ENCODE data around the gene LRRN4CL. TPM values are rescaled to one million over a fixed set of nuclear protein-coding genes. Genes with fewer than 3 reads are reported as not detected.
A peak's percentile ranks its signal among the peaks of the same experiment; 100 is the strongest.
"Not testable (repeated sequence)": the region's sequence is repeated elsewhere in the genome, so short reads cannot be mapped to it uniquely, and the experiment has no call there.

LRRN4CL gene
- total RNA-seq, 2 experiments from 2014 or later = not detected

- peak overlapping the region; percentile 39 for H3K4me3 Mint-ChIP-seq
- peaks cover 38% of the 10 kb centered on the region for H3K4me1 Mint-ChIP-seq (ENCODE audit: low read depth)
- DNase-seq = no peak
- no peaks in the 10 kb centered on the region for H3K9me3 Mint-ChIP-seq
- H3K36me3 Mint-ChIP-seq (ENCODE audit: low read depth) = peaks cover 41% of the 10 kb centered on the region
- ChIA-PET CTCF (interaction anchor here (0.7 to 1.6 kb wide), 5 partner anchors 11 to 85 kb away, joined by 3 to 6 read pairs (median 4); partner anchors contain the start of genes C11orf98, CSKMT and TUT1), POLR2A (interaction anchor here (0.9 to 21.7 kb wide), 6 partner anchors 11 to 180 kb away, joined by 3 to 263 read pairs (median 9); partner anchors contain the start of genes C11orf98, CSKMT, GANAB and TUT1)
- ATAC-seq = no peak
- no peak for TF ChIP-seq CTCF (IDR thresholded peaks at IDR 0.05)
- no peaks in the 10 kb centered on the region for H3K27me3 Mint-ChIP-seq
- no peak overlapping the region for H3K27ac Mint-ChIP-seq
- intact Hi-C loops (cut with micrococcal nuclease) = no loop called here
Measured at GRCh38 chr11:62676698-62677097, 12.6 kb downstream of the LRRN4CL start.

GRCh38 chr11:62675415-62675814 is 13.9 kb downstream of the LRRN4CL start:
- ChIA-PET CTCF (interaction anchor here (1.2 to 1.6 kb wide), 2 partner anchors 19 to 30 kb away, joined by 3 to 4 read pairs; no protein-coding TSS in a partner anchor), POLR2A (interaction anchor here (1.0 to 21.7 kb wide), 5 partner anchors 9 to 181 kb away, joined by 3 to 263 read pairs (median 48); partner anchors contain the start of genes C11orf98, CSKMT, GANAB and TUT1)
- Mint-ChIP-seq H3K4me1 (ENCODE audit: low read depth) (peaks cover 35% of the 10 kb centered on the region), H3K36me3 (ENCODE audit: low read depth) (peaks cover 52% of the 10 kb centered on the region), H3K27ac (peak overlapping the region; percentile 38)
- H3K27me3 Mint-ChIP-seq; H3K4me3 Mint-ChIP-seq; DNase-seq; H3K9me3 Mint-ChIP-seq; intact Hi-C loops (cut with micrococcal nuclease); ATAC-seq: not testable (repeated sequence)

DNA sequence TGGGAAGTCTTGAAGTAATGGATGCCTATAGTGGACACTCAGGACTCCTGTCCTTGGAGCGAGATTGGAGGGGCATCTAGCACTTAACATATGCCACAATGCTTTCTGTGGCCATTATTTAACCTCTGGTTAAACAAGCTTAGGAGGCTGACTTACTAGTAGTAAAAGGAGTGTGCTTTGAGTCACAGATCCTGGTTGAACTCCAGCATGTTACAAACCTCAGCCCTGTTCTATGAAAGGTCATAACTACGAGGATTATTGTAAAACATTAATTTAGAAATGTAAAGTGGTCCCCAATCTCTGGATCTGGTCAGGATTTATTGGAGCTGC is 16.2 kb downstream of the LRRN4CL start:
- no peak for TF ChIP-seq CTCF (IDR thresholded peaks at IDR 0.05)
- no peak for ATAC-seq
- ChIA-PET POLR2A (interaction anchor here (0.7 to 21.7 kb wide), 14 partner anchors 7 to 184 kb away, joined by 3 to 263 read pairs (median 5); partner anchors contain the start of genes B3GAT3, BSCL2, C11orf98 and CSKMT), CTCF (interaction anchor here (1.0 to 3.9 kb wide), 6 partner anchors 12 to 248 kb away, joined by 3 to 19 read pairs (median 4); partner anchors contain the start of genes TUT1 and ZBTB3)
- Mint-ChIP-seq H3K4me1 (ENCODE audit: low read depth) (peaks cover 43% of the 10 kb centered on the region), H3K27me3 (no peaks in the 10 kb centered on the region), H3K36me3 (ENCODE audit: low read depth) (peaks cover 63% of the 10 kb centered on the region), H3K4me3 (peak overlapping the region; percentile 91), H3K27ac (peak overlapping the region; percentile 98), H3K9me3 (no peaks in the 10 kb centered on the region)
- intact Hi-C loops (cut with micrococcal nuclease) = no loop called here
- no peak for DNase-seq

DNA sequence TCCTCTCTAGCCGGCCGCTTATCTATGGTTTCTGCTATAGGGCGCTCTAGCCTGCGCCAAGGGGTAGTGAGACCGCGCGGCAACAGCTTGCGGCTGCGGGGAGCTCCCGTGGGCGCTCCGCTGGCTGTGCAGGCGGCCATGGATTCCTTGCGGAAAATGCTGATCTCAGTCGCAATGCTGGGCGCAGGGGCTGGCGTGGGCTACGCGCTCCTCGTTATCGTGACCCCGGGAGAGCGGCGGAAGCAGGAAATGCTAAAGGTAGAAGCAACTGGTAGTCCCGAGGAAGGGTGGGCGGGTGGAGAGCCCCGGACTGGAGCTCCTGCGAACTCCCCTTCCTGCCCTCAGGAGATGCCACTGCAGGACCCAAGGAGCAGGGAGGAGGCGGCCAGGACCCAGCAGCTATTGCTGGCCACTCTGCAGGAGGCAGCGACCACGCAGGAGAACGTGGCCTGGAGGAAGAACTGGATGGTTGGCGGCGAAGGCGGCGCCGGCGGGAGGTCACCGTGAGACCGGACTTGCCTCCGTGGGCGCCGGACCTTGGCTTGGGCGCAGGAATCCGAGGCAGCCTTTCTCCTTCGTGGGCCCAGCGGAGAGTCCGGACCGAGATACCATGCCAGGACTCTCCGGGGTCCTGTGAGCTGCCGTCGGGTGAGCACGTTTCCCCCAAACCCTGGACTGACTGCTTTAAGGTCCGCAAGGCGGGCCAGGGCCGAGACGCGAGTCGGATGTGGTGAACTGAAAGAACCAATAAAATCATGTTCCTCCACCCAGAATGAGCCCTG is 17.5 kb downstream of the LRRN4CL start, which contains the start of the genes LBHD1 and UQCC3:
Gene LBHD1 (minus strand): TSS at position 660 of the 782 bp plus-strand sequence. CDS start 2,236 bp downstream, outside the sequence.
Gene UQCC3 (plus strand): TSS at position 66 of the 782 bp plus-strand sequence. CDS start 73 bp downstream, at position 139.
- ATAC-seq = peak; percentile 91
- peak within 1 kb of the TSS; percentile 91 for H3K4me3 Mint-ChIP-seq
- no peaks in the 10 kb centered on the region for H3K9me3 Mint-ChIP-seq
- peak within 1 kb of the TSS; percentile 98 for H3K27ac Mint-ChIP-seq
- DNase-seq = peak; percentile 96
- TF ChIP-seq CTCF (IDR thresholded peaks at IDR 0.05) = no peak
- CTCF ChIA-PET = interaction anchor here (0.7 to 3.9 kb wide), 12 partner anchors 9 to 247 kb away, joined by 3 to 19 read pairs (median 3); partner anchors contain the start of gene TUT1
- peaks cover 64% of the 10 kb centered on the region for H3K36me3 Mint-ChIP-seq (ENCODE audit: low read depth)
- intact Hi-C loops (cut with micrococcal nuclease) = no loop called here
- POLR2A ChIA-PET = interaction anchor here (0.8 to 21.7 kb wide), 35 partner anchors 8 to 269 kb away, joined by 3 to 263 read pairs (median 5); partner anchors contain the start of genes B3GAT3, BSCL2, EEF1G and GANAB
- no peaks in the 10 kb centered on the region for H3K27me3 Mint-ChIP-seq
- H3K4me1 Mint-ChIP-seq (ENCODE audit: low read depth) = peaks cover 41% of the 10 kb centered on the region

DNA sequence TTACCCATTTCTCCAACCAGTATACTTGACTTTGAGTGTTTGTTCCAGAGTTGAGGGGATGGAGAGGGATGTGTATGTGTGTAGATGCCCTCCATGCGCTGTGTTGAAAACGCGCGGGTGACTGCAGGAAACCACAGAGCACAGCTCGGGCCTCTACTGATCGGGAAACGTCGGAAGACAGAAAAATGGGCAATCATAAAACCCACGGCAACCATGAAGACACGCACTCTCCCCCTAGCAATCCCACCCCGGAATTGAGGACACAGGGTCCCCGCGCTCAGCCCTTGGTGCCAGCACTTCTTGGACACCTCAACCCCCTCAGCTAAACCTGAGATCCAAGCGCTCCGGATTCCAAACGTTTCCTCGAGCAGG is 18.1 kb downstream of the LRRN4CL start:
- ATAC-seq = peak; percentile 2
- intact Hi-C loops (cut with micrococcal nuclease) = no loop called here
- Mint-ChIP-seq H3K4me1 (ENCODE audit: low read depth) (peaks cover 39% of the 10 kb centered on the region), H3K36me3 (ENCODE audit: low read depth) (peaks cover 64% of the 10 kb centered on the region), H3K27me3 (no peaks in the 10 kb centered on the region), H3K27ac (peak overlapping the region; percentile 98), H3K9me3 (no peaks in the 10 kb centered on the region), H3K4me3 (peak overlapping the region; percentile 91)
- no peak for TF ChIP-seq CTCF (IDR thresholded peaks at IDR 0.05)
- ChIA-PET CTCF (interaction anchor here (0.7 to 3.9 kb wide), 10 partner anchors 10 to 247 kb away, joined by 3 to 19 read pairs (median 4); partner anchors contain the start of gene TUT1), POLR2A (interaction anchor here (0.8 to 21.7 kb wide), 30 partner anchors 8 to 269 kb away, joined by 3 to 263 read pairs (median 7); partner anchors contain the start of genes B3GAT3, BSCL2, EEF1G and GANAB)
- DNase-seq = no peak
